Right lobe of liver (tissue), 6 donors: Measurements from ENCODE around the gene TTC5. TPM values are rescaled to one million over a fixed set of nuclear protein-coding genes. Genes with fewer than 3 reads are reported as not detected.

Experiments used
- ATAC-seq, 4 donors: fragments of 200-7000 bp; cut with Tn5 transposase; one replicate each; pipeline ENCODE4 v1.9.1; 2020; ENCODE audit warnings: mild to moderate bottlenecking in 4 of 4, moderate library complexity in 4 of 4
- DNase-seq, 3 donors: peaks; one replicate each; pipeline ENCODE4 v3.0.0-alpha.2; 2020
- H3K27ac ChIP-seq, 3 donors: fragments of 200-600 bp; one replicate each; pipeline ENCODE4 v1.8.0; 2022
- H3K27me3 ChIP-seq, 2 donors: fragments of 200-600 bp; one replicate each; pipeline ENCODE4 v1.8.0; 2022
- H3K36me3 ChIP-seq, 4 donors: fragments of 200-600 bp; sonication (generic) in 1 of 4; one replicate each; pipeline versions ENCODE4 v1.5.1 to v1.8.0; 2017 to 2022; ENCODE audit warnings: control low read depth in 1 of 4
- H3K4me1 ChIP-seq, 4 donors: fragments of 200-600 bp; sonication (generic) in 1 of 4; one replicate each; pipeline versions ENCODE4 v1.5.1 to v1.8.0; 2017 to 2022; ENCODE audit warnings: control low read depth in 1 of 4
- H3K4me3 ChIP-seq, 3 donors: fragments of 200-600 bp; one replicate each; pipeline ENCODE4 v1.8.0; 2022
- H3K9me3 ChIP-seq, 4 donors: fragments of 200-600 bp; sonication (generic) in 1 of 4; one replicate each; pipeline versions ENCODE4 v1.5.1 to v1.8.0; 2017 to 2022; ENCODE audit warnings: control low read depth in 1 of 4
- CTCF ChIP-seq, 4 donors: fragments of 200-600 bp in 3 of 4; fragments of 450-650 bp in 1 of 4; IDR thresholded peaks; one replicate each; pipeline versions ENCODE4 v1.5.1 to v1.8.0; 2016 to 2022; ENCODE audit warnings: antibody characterized with exemption in 4 of 4, mild to moderate bottlenecking in 2 of 4
- POLR2A ChIP-seq: fragments of 450-650 bp; IDR thresholded peaks from one replicate; pipeline ENCODE4 v1.6.1; 2017; ENCODE audit warnings: antibody characterized with exemption, mild to moderate bottlenecking
- WGBS: methylation state at CpG from one replicate; pipeline ENCODE4 v1.1.6; 2018; ENCODE audit warnings: low coverage, low lambda C conversion rate; ENCODE audit not compliant: insufficient coverage; ENCODE audit errors: missing lambda C conversion rate; 5-methylcytosine and 5-hydroxymethylcytosine counted together
- intact Hi-C, 2 donors: fragments of 100-400 bp; cut with DNase I; formaldehyde crosslinking; loops; one replicate each; pipeline versions ENCODE4 v1.11.2 to v1.14.1; 2022
- total RNA-seq, 6 experiments: library from RNA; depleted of rRNA in 2 of 6; stranded (reverse); fragments of >200 nt in 2 of 6; fragmentation: NEBNext Ultra II Directional in 3 of 6; extraction: Animal tissue kit (Norgen Biotek cat#: 25700) in 3 of 6; gene quantifications; one replicate each; pipeline versions ENCODE4 v1.1.0 to v1.2.4, GENCODE V29; 2016 to 2023
- donor health status: DM: no; HTN: yes; CAD: no.
- donor health status: DM: no; HTN: no; CAD: no.
- donor health status: DM: no; HTN: no; CAD: no.
- donor health status: DM: no; HTN: yes; CAD: no.
- donor health status: DM: no; HTN: yes; CAD: no.

The TTC5 gene
- total RNA-seq, 6 experiments from 2014 or later, result 3.1 to 5.1 (median 4.2) TPM

DNA sequence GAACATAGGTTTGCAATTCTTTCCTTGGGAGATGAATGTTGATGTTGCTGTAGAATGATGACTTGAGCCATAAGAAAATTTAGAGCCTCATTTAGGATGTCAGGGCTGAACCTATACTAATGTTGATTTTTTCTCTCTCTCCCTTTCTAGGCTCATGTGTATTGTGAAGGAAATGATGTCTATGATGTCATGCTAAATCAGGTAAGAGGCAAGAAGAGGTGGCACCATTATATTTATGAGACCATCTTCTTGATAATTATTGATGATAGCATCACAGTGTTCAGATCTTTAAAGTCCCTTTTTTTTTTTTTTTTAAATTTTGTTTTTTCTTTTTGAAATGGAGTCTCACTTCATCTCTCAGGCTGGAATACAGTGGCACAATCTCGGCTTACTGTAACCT is 41.0 kb upstream of the TTC5 start:
- DNase-seq (no peak), ATAC-seq (no peak)
- intact Hi-C loops, result no loop called here
- TF ChIP-seq CTCF (IDR thresholded peaks at IDR 0.05) (no peak), POLR2A (no peak)
- Histone ChIP-seq H3K27ac (no peak overlapping the region), H3K4me1 (peaks cover 0 to 3% (median 0%) of the 10 kb centered on the region in 4 donors), H3K4me3 (no peak overlapping the region), H3K9me3 (no peaks in the 10 kb centered on the region), H3K36me3 (peaks cover 0 to 43% (median 8%) of the 10 kb centered on the region in 4 donors), H3K27me3 (no peaks in the 10 kb centered on the region)
- 100% methylated on average over 1 of the region's 1 CpG for WGBS

- TF ChIP-seq CTCF (IDR thresholded peaks at IDR 0.05) (no peak), POLR2A (no peak)
- H3K36me3 ChIP-seq, result peaks cover 0 to 36% (median 8%) of the 10 kb centered on the region in 4 donors
- H3K27me3 ChIP-seq, result no peaks in the 10 kb centered on the region
- no peak overlapping the region for H3K4me3 ChIP-seq
- no peaks in the 10 kb centered on the region for H3K9me3 ChIP-seq
- 75% methylated on average over 1 of the region's 1 CpG for WGBS
- ATAC-seq, result no peak
- DNase-seq, result no peak
- intact Hi-C loops, result no loop called here
- peaks cover 0 to 3% (median 0%) of the 10 kb centered on the region in 4 donors for H3K4me1 ChIP-seq
- no peak overlapping the region for H3K27ac ChIP-seq
Observed at GRCh38 chr14:20345366-20345765, 39.6 kb upstream of the TTC5 start.

- intact Hi-C loops, result no loop called here
- no peak for ATAC-seq
- H3K36me3 ChIP-seq, result peaks cover 0 to 21% (median 5%) of the 10 kb centered on the region in 4 donors
- no peak for DNase-seq
- no peak for TF ChIP-seq POLR2A
- TF ChIP-seq CTCF (IDR thresholded peaks at IDR 0.05), result no peak
- H3K4me3 ChIP-seq, result peak overlapping the region; percentile 58 to 69 (median 62)
- peak overlapping the region; percentile 84 to 96 (median 86) for H3K27ac ChIP-seq
- H3K4me1 ChIP-seq, result peaks cover 0 to 3% (median 0%) of the 10 kb centered on the region in 4 donors
- no peaks in the 10 kb centered on the region for H3K9me3 ChIP-seq
- WGBS, result 2% methylated on average over 3 of the region's 3 CpGs
- H3K27me3 ChIP-seq, result no peaks in the 10 kb centered on the region
Observed at GRCh38 chr14:20343862-20344220, 38.1 kb upstream of the TTC5 start.

DNA sequence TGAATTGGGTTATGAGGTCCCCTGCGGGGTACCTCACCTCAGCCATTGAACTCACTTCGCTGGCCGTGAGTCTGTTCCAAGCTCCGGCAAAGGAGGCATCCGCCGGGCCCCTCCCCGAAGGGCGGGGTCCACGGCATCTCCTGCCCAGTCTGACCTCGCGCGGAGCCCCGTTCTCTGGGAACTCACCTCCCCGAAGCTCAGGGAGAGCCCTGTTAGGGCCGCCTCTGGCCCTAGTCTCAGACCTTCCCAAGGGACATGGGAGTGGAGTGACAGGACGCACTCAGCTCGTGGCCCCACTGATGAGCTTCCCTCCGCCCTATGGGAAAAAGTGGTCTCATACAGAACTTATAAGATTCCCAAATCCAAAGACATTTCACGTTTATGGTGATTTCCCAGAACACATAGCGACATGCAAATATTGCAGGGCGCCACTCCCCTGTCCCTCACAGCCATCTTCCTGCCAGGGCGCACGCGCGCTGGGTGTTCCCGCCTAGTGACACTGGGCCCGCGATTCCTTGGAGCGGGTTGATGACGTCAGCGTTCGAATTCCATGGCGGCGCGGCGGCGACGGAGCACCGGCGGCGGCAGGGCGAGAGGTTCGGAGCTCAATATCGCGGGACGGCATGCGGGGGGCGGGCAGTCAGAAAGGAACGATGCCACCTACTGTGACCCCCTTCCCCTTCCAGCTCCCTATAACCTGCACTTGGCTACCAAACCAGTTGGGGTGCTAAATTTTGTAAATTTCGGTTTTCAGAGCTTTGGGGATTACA is 37.5 kb upstream of the TTC5 start, which contains the start of gene PARP2:
Gene PARP2 (plus strand): TSS at position 544 of the 770 bp plus-strand sequence. CDS start 7 bp downstream, at position 551.
- peak; percentile 94 to 99 (median 96) for ATAC-seq
- TF ChIP-seq POLR2A (peak; percentile 98), CTCF (IDR thresholded peaks at IDR 0.05) (no peak)
- Histone ChIP-seq H3K9me3 (no peaks in the 10 kb centered on the region), H3K27me3 (no peaks in the 10 kb centered on the region), H3K4me3 (peak within 1 kb of the TSS; percentile 58 to 69 (median 62)), H3K36me3 (peaks cover 0 to 17% (median 2%) of the 10 kb centered on the region in 4 donors), H3K4me1 (peaks cover 0 to 3% (median 0%) of the 10 kb centered on the region in 4 donors), H3K27ac (peak within 1 kb of the TSS; percentile 86 to 97 (median 96))
- peak; percentile 97 to 98 (median 98) for DNase-seq
- 0% methylated on average over 19 of the region's 50 CpGs for WGBS
- intact Hi-C loops, result no loop called here
